ENCODE data around the gene KRT81. TPM values are rescaled to one million over a fixed set of nuclear protein-coding genes. Genes with fewer than 3 reads are reported as not detected.
A peak's percentile ranks its signal among the peaks of the same experiment; 100 is the strongest.

The KRT81 gene
- total RNA-seq, 4 donors from 2014 or later, result 0.27 TPM; not detected in 3

GRCh38 chr12:52247622-52248540 is 43.5 kb downstream of the KRT81 start:
- Histone ChIP-seq H3K9me3 (no peaks in the 10 kb centered on the region), H3K4me1 (peaks cover 0 to 51% (median 17%) of the 10 kb centered on the region in 3 donors), H3K27me3 (peaks cover 20% of the 10 kb centered on the region), H3K27ac (peak overlapping the region in 3 of 4 donors; percentile 5 to 76 (median 64)), H3K4me3 (no peak overlapping the region), H3K36me3 (no peaks in the 10 kb centered on the region)
- 87 to 89% methylated on average over 4 to 7 of the region's 10 CpGs for WGBS, 2 donors (ENCODE audit: low coverage in 1 of 2)
- TF ChIP-seq POLR2AphosphoS5 (IDR thresholded peaks at IDR 0.05) (no peak), EP300 (IDR thresholded peaks at IDR 0.05) (no peak), POLR2A (IDR thresholded peaks at IDR 0.05) (no peak), CTCF (IDR thresholded peaks at IDR 0.05) (no peak)
- no peak for ATAC-seq

GRCh38 chr12:52246720-52247621 is 44.4 kb downstream of the KRT81 start:
- H3K4me1 ChIP-seq, result peaks cover 0 to 54% (median 17%) of the 10 kb centered on the region in 3 donors
- H3K36me3 ChIP-seq, result no peaks in the 10 kb centered on the region
- H3K9me3 ChIP-seq, result no peaks in the 10 kb centered on the region
- 68 to 75% methylated on average over 6 to 8 of the region's 10 CpGs for WGBS, 2 donors (ENCODE audit: low coverage in 1 of 2)
- H3K27ac ChIP-seq, result peak overlapping the region in 1 of 4 donors; percentile 49
- H3K4me3 ChIP-seq, result no peak overlapping the region
- TF ChIP-seq CTCF (IDR thresholded peaks at IDR 0.05) (no peak), POLR2A (IDR thresholded peaks at IDR 0.05) (no peak), POLR2AphosphoS5 (IDR thresholded peaks at IDR 0.05) (no peak), EP300 (IDR thresholded peaks at IDR 0.05) (no peak)
- no peak for ATAC-seq
- peaks cover 20% of the 10 kb centered on the region for H3K27me3 ChIP-seq

- peaks cover 20% of the 10 kb centered on the region for H3K27me3 ChIP-seq
- TF ChIP-seq CTCF (IDR thresholded peaks at IDR 0.05) (no peak), POLR2AphosphoS5 (IDR thresholded peaks at IDR 0.05) (no peak), POLR2A (IDR thresholded peaks at IDR 0.05) (no peak)
- peak overlapping the region in 1 of 4 donors; percentile 49 for H3K27ac ChIP-seq
- no peaks in the 10 kb centered on the region for H3K9me3 ChIP-seq
- H3K4me1 ChIP-seq, result peaks cover 0 to 54% (median 17%) of the 10 kb centered on the region in 3 donors
- H3K4me3 ChIP-seq, result no peak overlapping the region
- 77 to 80% methylated on average over 4 to 7 of the region's 7 CpGs for WGBS, 2 donors (ENCODE audit: low coverage in 1 of 2)
- H3K36me3 ChIP-seq, result no peaks in the 10 kb centered on the region
- no peak for ATAC-seq
Measured at GRCh38 chr12:52245962-52246569, 45.3 kb downstream of the KRT81 start.

GRCh38 chr12:52245259-52245961 is 45.9 kb downstream of the KRT81 start:
- Histone ChIP-seq H3K9me3 (no peaks in the 10 kb centered on the region), H3K27ac (no peak overlapping the region), H3K4me3 (no peak overlapping the region), H3K4me1 (peaks cover 0 to 53% (median 17%) of the 10 kb centered on the region in 3 donors), H3K27me3 (peaks cover 19% of the 10 kb centered on the region), H3K36me3 (no peaks in the 10 kb centered on the region)
- no peak for ATAC-seq
- TF ChIP-seq EP300 (IDR thresholded peaks at IDR 0.05), result no peak
- no peak for TF ChIP-seq CTCF (IDR thresholded peaks at IDR 0.05)
- no peak for TF ChIP-seq POLR2A (IDR thresholded peaks at IDR 0.05)
- TF ChIP-seq POLR2AphosphoS5 (IDR thresholded peaks at IDR 0.05), result no peak
- 71 to 92% methylated on average over 1 to 9 of the region's 20 CpGs for WGBS, 2 donors (ENCODE audit: low coverage in 1 of 2)

Measured in gastroesophageal sphincter (tissue), 4 donors.